Measurements from ENCODE around the gene SMPD1.
"Not testable (repeated sequence)": the region's sequence is repeated elsewhere in the genome, so short reads cannot be mapped to it uniquely, and the experiment has no call there.

Gene SMPD1

DNA sequence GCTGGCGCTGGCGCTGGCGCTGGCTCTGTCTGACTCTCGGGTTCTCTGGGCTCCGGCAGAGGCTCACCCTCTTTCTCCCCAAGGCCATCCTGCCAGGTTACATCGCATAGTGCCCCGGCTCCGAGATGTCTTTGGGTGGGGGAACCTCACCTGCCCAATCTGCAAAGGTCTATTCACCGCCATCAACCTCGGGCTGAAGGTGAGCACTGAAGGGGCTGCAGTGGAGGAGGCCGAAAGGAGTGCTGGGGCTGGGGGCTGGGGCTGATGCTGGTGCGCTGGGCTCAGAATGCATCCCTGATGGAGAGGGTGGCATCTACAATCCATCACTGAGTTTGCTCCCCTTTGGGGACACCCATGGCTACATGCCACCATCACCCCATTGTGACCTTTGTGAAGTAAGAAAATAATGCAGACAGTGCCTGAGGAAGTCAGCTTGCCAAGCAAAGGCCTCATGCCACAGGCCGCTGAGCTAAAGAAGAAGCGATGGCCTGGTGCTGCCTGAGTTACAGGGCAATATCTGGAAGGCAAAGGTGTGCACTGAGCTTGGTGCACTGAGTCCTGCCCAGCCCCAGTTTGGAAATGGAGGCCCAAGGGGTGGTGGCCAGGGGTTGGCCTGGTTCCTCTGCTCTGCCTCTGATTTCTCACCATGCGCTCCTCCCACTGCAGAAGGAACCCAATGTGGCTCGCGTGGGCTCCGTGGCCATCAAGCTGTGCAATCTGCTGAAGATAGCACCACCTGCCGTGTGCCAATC, 620 bp downstream of the SMPD1 start:
- DNase-seq = peak; percentile 13

DNA sequence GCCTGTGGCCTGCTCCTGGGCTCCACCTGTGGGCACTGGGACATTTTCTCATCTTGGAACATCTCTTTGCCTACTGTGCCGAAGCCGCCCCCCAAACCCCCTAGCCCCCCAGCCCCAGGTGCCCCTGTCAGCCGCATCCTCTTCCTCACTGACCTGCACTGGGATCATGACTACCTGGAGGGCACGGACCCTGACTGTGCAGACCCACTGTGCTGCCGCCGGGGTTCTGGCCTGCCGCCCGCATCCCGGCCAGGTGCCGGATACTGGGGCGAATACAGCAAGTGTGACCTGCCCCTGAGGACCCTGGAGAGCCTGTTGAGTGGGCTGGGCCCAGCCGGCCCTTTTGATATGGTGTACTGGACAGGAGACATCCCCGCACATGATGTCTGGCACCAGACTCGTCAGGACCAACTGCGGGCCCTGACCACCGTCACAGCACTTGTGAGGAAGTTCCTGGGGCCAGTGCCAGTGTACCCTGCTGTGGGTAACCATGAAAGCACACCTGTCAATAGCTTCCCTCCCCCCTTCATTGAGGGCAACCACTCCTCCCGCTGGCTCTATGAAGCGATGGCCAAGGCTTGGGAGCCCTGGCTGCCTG, 1.4 kb downstream of the SMPD1 start:
- DNase-seq = no peak

DNA sequence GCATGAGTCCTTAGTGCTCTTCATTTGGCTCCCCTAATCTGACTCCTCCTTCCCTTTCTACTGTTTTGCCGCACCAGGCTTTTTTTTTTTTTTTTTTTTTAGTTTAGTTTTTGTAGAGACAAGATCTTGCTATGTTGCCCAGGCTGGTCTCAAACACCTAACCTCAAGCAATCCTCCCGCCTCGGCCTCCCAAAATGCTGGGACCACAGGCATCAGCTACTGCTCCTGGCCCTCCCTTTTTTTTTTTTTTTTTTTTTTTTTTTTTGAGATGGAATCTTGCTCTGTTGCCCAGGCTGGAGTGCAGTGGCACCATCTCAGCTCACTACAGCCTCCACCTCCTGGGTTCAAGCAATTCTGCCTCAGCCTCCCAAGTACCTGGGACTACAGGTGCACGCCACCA, 2.0 kb downstream of the SMPD1 start:
- not testable (repeated sequence) for DNase-seq

DNA sequence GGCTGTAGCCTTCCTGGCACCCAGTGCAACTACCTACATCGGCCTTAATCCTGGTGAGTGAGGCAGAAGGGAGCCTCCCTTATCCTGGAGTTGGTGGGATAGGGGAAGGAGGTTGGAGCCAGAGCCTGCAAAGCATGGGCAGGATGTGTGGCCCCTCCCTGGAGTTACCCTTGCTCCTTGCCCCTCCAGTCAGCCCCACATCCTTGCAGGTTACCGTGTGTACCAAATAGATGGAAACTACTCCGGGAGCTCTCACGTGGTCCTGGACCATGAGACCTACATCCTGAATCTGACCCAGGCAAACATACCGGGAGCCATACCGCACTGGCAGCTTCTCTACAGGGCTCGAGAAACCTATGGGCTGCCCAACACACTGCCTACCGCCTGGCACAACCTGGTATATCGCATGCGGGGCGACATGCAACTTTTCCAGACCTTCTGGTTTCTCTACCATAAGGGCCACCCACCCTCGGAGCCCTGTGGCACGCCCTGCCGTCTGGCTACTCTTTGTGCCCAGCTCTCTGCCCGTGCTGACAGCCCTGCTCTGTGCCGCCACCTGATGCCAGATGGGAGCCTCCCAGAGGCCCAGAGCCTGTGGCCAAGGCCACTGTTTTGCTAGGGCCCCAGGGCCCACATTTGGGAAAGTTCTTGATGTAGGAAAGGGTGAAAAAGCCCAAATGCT, 3.9 kb downstream of the SMPD1 start:
- DNase-seq = no peak

DNA sequence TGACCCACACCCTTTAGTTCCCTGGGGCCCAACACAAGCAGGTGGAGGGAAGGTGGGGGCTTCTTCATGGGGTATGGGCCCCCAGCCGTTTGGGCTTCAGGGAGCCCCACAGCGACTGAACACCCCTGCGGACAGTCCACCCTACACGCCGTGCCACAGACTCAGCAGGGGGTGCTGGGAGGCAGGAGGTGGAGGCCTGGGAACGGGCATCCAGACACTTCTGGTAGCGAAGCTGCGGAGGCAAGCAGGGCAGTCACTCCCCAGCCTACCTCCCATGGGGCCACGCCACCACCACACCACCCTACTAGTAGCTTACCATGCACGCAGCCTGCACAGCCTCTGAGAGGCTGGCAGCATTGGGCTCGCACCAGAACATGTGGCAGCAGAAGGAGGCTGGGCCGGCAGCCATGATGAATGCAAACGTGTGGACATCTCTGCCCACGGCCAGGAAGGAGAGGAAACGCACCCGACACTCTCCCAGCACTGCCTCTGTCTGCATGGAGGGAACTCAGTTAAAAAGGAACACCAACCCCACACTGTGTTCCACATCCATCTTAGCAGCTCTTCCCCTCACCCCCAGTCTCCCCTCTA, 5.3 kb downstream of the SMPD1 start:
- DNase-seq = no peak

DNA sequence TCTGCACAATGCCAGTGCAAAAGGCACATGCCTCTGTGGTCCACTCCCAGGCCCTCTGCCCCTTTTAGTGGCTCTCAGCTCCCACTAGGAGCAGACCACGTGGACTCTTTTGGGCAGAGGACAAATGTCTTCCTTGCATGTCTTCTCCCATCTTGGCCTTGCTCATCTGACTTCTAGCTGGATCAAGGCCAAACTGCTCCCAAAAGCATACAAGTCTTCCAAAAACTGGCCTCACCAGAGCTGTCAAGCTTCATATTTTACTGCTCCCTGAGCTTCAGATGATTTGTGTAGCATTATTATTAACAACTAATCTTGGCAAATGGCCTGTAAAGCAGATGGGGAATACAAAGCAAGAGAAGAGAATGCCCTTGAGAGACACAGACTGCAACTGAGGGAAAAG, 6.9 kb downstream of the SMPD1 start:
- no peak for DNase-seq

DNA sequence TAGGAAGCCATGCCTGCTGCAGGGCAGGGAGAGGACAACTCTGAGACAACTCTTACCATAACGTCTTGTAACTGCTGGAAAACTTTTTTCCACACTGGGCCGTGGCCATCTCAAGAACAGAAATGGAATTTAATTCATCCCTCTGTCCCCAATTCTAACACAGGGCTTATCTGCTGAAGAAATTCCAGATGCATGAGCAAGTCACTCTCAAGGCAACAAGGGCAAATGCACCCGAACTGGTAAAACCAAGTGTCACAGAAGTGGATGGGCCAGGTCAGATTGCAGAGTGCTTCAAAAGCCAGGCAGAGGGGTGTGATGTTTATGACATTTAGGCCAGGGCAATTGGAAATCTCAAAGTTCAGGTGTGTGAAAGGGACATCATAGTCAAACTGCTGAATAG, 7.4 kb downstream of the SMPD1 start:
- no peak for DNase-seq

DNA sequence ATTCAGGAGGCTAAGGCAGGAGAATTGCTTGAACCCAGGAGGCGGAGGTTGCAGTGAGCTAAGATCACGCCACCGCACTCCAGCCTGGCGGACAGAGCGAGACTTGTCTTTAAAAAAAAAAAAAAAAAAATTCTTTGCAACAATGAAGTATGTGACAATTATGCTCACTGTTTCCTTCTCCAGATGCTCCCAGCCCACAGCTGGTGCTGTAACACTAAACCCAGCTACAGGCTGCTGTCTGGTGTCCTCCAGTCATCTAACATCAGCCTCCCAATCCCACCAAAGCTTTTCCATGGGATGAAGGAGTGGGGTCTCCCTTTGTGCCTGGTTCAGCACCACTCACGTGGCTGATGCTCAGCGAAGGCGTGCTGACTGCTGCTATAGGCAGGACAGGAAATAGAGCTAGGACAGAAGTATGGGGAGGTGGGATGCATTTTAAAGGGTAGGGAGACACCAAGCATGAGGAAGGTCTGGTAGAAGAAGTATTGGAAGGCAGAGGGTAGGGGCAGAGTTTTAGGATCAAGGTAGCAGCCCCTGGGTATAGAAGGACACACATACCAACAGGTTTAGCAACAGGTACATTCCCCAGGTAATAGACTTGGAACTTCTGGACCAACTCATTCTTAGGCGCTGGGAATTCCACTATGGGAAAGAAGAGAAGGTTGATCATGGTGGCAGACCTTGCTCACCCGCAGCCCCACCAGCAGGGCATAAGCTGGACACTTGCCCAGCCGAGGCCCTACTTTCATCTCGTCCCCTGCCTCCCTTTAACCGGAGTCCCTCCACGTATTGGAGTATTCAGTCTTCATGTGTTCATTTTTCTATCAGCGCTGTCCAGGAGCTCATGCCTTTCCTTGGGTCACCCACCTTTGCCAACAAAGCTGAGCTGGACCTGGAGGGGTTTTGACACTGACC, 10.4 kb downstream of the SMPD1 start:
- no peak for DNase-seq

DNA sequence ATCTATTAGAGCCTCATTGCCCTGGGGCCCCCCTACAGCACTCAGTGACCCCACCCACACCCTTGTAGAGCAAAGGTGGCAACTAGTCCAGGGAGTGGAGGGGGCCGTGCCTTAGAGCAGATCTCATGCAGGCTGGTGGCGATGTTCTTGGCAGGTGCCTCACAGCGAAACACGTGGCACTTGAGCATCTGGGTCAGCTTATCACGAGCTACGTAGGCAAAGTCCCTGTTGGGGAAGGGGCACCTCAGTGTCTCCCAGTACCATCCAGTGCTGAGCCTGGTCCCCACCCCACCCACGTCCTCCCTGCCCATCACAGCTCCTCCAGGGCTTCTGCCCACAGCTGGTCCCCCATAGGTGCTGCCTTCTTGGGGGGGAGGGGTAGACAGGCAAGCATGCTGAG, 11.2 kb downstream of the SMPD1 start:
- DNase-seq = no peak

DNA sequence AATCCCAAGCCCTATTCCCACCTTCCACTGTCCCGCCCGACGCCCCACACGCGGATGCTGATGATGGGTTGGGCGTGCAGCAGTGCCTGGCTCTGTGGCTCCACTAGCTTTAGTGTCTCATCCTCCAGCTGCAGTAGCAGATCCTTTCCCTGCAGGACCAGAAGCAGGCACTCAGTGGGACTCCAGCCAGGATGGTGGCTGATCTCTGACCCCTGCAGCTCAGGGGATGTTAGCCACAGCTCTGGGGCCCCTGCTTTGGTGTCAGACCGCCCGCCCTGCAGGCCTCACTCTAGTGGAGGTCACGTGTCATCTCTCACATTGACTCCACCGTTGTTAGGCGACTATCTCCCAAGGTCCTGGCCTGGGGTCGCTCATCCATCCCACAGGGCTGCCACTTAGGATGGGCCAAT, 11.8 kb downstream of the SMPD1 start:
- peak; percentile 23 for DNase-seq

DNA sequence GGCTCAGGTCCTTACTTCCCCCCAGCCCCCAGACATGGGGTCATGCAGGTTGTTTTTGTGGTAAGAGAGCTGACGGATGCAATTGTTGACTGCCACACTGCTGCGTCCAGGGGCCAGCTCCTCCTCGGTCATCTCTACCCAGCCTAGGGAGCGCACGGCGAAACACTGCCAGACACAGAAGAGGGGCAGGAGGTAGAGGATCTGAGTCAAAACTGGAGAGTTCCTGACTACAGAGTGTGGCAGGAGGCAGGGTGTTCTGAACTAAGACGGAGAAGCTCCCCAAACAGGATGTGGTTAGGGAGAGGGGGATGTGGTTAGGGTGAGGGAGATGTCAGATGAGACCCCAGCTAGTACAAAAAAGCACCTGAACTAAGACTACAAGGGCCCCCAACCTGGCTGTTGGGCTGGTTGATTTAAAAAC, 12.3 kb downstream of the SMPD1 start:
- DNase-seq = peak; percentile 84

DNA sequence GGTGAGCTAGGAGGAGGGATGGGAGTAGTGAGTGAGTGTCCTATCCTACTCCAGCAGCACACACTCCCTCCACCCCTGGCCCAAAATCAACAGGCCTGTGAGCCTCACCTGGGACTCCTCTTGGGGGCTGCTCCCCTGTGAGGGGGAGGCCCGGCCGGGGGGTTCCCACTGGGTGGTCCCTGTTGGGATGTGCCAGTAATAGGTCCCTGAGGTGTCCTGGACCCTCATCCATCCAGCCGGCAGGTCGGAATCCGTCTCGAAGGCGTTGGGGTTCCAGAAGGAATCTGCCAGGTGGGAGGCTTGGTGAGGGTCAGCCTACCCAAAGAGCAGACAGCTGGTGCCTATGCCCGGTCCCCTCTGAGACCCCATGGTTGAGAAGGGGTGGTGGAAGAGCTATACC, 13.3 kb downstream of the SMPD1 start:
- no peak for DNase-seq

DNA sequence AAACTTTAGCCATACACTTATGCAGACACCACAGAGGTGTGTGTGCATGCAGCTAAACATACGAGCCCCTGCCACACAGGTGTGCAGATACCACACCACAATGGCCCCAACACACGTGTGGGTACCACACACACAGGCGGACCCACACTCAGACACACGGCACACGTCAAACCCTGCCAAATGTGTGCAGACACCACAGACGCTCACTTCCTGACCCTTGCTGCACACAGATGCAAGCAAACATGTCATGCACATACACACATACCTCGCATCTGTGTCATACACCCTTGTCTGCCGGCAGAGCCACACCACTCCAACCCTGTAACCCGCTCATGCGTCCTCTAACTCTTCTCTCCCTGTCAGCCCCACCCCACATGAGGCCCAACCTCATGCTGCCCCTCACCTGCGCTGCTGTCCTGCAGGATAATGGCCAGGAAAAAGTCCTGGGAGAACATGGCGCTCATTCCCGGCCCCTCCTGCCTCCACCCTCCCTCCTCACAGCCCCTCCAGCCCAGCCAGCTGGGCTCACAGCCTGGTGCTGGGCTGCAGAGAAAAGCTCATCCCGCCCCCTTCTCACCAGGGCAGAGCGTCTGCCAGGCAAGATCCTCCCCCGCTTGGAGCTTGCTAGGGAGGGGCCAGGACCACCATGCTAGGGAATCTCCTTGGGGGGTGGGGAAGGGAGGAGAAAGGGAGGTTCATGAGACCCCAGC, 14.2 kb downstream of the SMPD1 start:
- DNase-seq = peak; percentile 26

DNA sequence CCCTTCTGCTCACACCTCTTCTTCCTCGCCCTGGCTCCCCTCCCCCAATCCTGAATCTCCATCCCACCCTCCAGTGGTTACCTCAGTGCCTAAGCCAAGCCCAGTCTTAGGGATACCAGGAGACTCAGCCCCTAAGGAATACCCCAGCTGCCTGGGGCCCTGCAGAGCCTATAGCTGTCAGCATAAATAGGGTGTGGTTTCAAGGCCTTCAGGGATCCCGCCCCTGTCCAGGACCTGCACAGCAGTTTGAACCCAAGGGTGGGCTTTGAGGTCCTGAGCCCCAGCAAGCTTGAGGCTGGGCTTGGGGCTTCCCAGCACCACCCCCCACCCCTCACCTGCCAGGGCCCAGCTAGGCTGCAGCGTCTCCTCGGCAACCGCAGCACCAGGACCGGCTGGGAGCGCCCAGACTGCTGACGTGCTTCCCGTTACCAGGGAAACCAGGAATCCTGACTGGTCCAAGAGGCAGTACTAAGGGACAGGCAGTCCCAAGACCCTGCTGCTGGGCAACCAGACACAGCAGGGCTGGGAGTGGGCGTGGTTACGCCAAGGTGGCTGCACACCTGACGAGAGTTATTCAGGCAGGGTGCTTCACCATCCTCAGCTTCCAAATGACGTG, 14.9 kb downstream of the SMPD1 start:
- no peak for DNase-seq

DNA sequence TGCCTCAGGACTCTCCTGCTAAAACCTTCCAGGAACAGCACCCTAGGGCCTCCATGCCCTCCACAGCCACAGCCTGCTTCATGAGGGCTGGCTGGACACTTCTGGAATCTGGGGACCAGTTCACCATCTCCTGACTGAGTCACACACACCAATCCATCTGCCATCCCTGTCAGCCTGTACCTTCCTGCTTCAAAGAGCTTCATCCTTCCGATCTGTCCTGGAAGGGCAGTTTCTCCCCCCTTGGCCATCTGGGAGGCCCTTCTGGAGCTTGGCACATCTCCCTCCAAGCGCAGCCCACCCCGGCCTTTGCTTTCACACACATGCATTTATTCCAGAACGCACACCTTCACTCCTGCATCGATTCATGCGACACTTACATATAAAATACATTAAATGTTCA, 15.6 kb downstream of the SMPD1 start:
- no peak for DNase-seq

DNA sequence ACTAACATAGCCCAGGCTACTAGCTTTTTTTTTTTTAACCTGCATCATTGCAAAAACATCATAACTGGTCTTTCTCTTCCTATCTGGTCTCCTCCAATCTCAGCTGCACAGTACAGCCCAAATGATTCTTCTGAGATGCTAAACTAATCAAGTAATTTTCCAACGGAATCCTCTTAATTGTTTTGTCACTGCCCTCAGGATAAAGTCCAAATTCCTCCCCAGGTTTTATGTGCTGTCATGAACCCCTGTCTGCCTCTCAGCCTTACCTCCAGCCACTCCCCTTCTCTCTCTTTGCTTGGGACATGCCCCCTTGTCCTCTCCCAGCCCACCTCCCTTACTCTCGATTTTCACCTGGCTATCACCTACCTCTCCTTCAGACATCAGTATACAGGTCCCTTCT, 16.1 kb downstream of the SMPD1 start:
- no peak for DNase-seq

DNA sequence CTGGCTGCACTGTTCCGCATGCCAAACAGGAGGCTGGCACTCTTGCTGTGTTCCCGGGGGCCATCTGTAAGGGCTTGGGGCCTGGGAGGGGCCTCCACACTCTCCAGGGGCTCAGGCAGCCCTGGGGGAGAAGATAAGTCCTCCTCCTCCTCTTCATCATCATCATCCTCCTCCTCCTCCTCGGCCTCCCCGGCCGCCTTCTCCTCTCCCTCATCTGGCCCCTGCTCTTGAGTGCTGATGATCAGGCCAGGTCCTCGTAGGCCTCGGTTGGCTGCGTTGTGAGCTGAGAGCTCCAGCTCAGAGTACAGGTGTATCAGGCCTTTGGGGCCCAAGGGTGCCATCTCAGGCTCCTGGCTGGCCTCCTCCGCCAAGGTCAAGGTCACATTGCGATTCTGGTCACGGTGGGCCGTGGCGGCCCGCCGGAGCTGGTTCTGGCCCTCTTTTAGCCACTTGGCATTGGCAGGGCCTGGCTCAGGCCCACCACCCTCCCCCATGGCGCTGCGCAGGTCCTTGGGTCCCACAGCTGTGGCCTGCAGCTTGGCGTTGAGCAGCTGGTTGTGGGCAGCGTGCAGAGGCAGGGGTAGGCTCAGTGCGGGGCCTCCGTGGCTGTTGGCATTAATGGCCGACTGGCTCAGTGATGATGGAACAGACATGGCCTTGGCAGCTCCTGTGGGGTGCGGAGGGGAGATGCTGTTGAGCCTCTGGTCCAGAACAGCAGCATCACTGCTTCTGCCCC, 20.6 kb downstream of the SMPD1 start:
- no peak for DNase-seq

DNA sequence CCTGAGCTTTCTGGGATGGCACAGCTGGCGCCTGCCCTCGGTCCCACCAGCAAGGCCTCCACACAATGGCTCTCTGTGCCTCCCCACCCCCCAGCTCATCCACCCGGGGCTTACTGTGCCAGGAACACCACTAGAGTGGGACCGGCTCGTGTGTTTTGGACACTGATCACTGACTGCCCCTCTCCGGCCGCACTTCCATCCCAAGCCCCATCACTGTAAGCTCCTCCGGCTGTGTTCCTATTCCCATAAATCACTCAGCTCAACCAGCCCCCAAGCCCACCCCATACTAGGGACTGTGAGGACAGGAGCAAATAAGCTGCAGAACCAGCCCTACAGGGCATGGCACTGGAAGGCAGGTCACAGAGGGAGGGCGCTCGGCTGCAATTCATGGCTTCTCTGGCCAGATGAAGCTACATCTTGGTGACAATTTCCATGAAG, 21.3 kb downstream of the SMPD1 start:
- no peak for DNase-seq

DNA sequence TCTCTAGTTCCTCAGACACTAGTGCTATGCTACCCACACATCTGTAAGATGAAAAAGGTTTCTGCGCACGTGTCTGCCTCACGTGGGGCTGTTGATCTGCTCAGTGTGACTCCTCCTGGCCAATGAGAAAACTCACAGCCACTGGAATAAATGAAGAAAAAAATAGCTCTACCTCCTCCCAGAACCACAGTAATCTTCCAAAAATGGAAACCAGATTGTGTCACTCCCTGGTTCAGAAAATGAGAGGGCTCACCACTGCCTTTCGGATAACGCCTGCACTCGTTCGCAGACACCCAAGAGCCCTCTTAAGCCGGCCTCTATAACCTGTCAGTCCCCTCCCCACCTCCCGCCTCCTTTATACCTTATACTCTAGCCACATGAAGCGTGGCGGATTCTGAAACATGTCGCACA, 23.5 kb downstream of the SMPD1 start:
- peak; percentile 67 for DNase-seq

DNA sequence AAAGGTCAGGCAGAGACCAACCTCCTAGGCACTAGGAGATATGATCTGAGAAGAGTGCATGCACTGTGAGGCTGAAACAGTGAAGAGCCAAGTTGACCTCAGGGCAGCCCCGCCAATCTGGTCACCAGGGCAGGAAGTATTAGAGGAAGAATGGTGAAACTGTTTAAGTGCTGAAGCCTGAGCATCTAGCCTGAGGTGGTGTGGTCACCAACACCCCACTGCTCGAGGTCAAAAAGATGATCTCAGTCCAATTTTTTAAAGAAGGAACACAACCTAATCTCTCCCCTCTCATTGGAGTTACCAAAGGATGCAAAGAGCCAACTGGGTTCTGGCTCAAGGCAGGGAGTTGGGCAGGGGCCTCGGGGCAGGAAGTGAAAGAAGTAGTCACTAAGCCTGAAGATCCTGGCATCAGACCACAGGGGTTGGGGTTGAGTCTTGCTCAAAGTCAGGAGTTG, 24.6 kb downstream of the SMPD1 start:
- peak; percentile 16 for DNase-seq

DNA sequence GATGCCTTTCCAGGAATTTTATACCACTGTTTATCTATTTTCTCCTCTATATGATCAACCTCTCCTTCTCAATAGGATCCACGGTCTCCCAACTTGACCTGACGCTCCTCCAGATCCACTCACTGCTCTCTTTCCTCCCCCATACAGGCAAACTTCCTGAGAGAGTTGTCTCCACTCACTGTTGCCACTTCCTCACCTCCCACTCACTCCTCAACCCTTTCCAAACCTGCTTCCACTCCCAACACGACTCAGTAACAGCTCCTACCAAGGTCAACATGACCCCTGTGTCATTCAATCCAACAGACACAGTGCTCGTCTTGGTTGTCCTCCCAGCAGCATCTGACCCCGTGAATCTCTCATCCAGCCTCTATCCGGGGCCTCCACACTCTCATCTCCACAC, 25.5 kb downstream of the SMPD1 start:
- DNase-seq = no peak

All from CD4-positive, alpha-beta T cell treated with Interleukin-10 for 1 hour (primary cell).